Measurements from ENCODE around the gene GRK3. TPM values are rescaled to one million over a fixed set of nuclear protein-coding genes. Genes with fewer than 3 reads are reported as not detected.

Gene GRK3
- total RNA-seq, 2 donors from 2014 or later: 5.8 to 27.2 TPM

GRCh38 chr22:25638638-25639037 is 74.2 kb downstream of the GRK3 start:
- Mint-ChIP-seq H3K27ac (no peak overlapping the region), H3K4me3 (no peak overlapping the region), H3K36me3 (ENCODE audit: low read depth) (no peaks in the 10 kb centered on the region), H3K27me3 (peaks cover 26% of the 10 kb centered on the region), H3K4me1 (no peaks in the 10 kb centered on the region), H3K9me3 (peaks cover 5% of the 10 kb centered on the region)
- ATAC-seq (replicated peaks): no peak

DNA sequence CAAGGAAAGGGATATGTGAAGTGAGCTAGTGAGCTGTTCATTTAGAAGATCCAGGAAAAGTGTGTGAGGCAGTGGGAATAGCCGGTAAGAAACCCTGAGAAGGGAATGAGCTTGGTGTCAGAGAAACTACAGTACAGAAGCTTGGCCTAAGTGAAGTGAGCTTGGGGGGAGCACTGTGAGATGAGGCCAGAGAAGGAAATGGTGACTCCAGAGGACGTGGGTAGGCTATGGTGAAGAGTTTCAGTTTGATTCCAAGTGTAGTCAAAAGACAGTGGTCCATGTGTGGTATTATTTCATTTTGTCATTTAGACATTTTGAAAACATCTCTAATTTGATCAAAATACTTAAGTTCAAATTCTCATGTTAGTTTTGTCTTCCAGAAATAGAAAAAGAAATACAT is 77.2 kb downstream of the GRK3 start:
- Mint-ChIP-seq H3K27ac (no peak overlapping the region), H3K4me1 (no peaks in the 10 kb centered on the region), H3K27me3 (peaks cover 27% of the 10 kb centered on the region), H3K36me3 (ENCODE audit: low read depth) (no peaks in the 10 kb centered on the region), H3K4me3 (no peak overlapping the region), H3K9me3 (peaks cover 5% of the 10 kb centered on the region)
- ATAC-seq (replicated peaks): no peak

- Mint-ChIP-seq H3K4me3 (no peak overlapping the region), H3K36me3 (ENCODE audit: low read depth) (no peaks in the 10 kb centered on the region), H3K27me3 (peaks cover 26% of the 10 kb centered on the region), H3K4me1 (no peaks in the 10 kb centered on the region), H3K9me3 (peaks cover 5% of the 10 kb centered on the region), H3K27ac (no peak overlapping the region)
- no peak for ATAC-seq (replicated peaks)
These were observed 78.9 kb downstream of the GRK3 start for GRCh38 chr22:25643232-25644000.

DNA sequence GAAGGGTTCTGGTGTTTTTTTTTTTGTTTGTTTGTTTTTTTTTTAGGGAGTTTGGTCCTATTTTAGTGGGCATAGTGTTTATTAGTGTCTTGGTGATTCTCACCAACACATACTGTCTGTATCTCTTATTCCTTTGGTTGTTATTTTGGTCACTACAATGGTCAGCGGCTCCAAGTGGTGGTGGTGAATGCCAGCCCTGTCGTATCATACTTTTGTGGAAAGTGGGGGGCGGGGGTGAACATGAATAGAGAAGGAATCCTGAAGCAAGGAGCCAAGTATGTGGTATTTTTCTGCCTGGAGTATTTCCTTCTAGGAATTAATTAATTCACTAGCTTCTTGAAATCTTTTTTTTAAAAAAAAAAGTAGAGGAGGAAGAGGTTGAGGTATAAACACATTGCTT is 79.6 kb downstream of the GRK3 start:
- Mint-ChIP-seq H3K36me3 (ENCODE audit: low read depth) (no peaks in the 10 kb centered on the region), H3K4me3 (no peak overlapping the region), H3K4me1 (no peaks in the 10 kb centered on the region), H3K9me3 (peaks cover 5% of the 10 kb centered on the region), H3K27ac (no peak overlapping the region), H3K27me3 (peaks cover 26% of the 10 kb centered on the region)
- no peak for ATAC-seq (replicated peaks)

DNA sequence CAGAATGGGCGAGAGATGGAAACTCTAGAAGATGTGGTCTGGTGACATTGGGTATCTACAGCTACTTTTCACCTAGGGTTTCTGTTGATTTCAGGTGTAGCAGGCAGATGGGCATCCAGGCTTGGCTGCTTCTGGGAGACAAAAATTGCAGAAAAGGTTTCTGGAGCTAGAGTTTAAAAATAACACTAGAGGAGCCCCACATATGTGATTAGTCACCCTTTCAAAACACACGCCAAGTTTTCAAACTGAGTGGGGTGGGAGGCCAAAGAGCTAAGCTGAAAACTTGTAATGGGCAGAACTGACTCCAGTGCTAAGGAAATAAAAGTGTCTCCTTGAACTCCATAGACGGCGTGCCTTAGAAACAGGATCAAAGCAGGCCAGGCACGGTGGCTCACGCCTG is 80.8 kb downstream of the GRK3 start:
- Mint-ChIP-seq H3K4me3 (no peak overlapping the region), H3K4me1 (no peaks in the 10 kb centered on the region), H3K36me3 (ENCODE audit: low read depth) (no peaks in the 10 kb centered on the region), H3K27ac (no peak overlapping the region), H3K9me3 (peaks cover 5% of the 10 kb centered on the region), H3K27me3 (peaks cover 26% of the 10 kb centered on the region)
- no peak for ATAC-seq (replicated peaks)

DNA sequence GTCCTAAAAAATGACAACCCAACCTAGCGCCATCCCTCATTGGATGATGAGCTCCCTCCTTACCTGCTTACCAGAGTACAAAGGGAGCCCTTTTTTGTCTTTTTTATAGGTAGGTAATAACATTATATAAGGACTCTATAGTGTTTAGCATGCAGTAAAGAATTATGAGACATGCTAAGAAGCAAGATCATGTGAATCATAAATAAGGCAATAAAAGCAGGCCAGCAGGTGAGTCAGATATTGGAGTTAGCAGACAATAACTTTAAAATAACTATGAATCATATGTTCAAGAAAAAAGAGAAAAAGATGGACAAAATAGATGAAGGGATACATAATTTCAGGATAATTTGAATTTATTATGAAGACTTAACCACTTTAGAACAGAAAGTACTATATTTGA is 81.5 kb downstream of the GRK3 start:
- Mint-ChIP-seq H3K4me3 (no peak overlapping the region), H3K9me3 (peaks cover 5% of the 10 kb centered on the region), H3K27ac (no peak overlapping the region), H3K36me3 (ENCODE audit: low read depth) (no peaks in the 10 kb centered on the region), H3K4me1 (no peaks in the 10 kb centered on the region), H3K27me3 (peaks cover 26% of the 10 kb centered on the region)
- ATAC-seq (replicated peaks): no peak

DNA sequence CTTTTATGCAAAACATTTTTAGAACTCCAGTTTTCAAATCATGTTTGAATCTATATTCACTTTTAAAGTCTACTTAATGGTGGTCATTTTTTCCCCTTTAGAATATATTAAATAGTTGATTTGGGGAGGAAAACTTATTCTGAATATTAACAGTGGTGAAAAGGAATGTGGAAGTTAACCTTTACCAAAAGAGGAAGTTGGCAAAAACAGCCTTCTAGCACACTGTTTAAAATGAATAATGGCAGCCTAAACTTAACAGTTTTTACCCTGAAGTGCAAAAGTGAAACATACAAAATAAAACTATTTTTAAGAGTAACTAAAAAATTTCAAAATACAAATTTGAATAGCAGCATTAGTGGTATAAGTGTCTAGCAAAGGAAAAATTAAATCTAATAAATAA is 86.4 kb downstream of the GRK3 start:
- no peak for ATAC-seq (replicated peaks)
- no peak overlapping the region for H3K4me3 Mint-ChIP-seq
- no peak overlapping the region for H3K27ac Mint-ChIP-seq
- peaks cover 6% of the 10 kb centered on the region for H3K27me3 Mint-ChIP-seq
- no peaks in the 10 kb centered on the region for H3K9me3 Mint-ChIP-seq
- no peaks in the 10 kb centered on the region for H3K4me1 Mint-ChIP-seq
- H3K36me3 Mint-ChIP-seq (ENCODE audit: low read depth): no peaks in the 10 kb centered on the region

DNA sequence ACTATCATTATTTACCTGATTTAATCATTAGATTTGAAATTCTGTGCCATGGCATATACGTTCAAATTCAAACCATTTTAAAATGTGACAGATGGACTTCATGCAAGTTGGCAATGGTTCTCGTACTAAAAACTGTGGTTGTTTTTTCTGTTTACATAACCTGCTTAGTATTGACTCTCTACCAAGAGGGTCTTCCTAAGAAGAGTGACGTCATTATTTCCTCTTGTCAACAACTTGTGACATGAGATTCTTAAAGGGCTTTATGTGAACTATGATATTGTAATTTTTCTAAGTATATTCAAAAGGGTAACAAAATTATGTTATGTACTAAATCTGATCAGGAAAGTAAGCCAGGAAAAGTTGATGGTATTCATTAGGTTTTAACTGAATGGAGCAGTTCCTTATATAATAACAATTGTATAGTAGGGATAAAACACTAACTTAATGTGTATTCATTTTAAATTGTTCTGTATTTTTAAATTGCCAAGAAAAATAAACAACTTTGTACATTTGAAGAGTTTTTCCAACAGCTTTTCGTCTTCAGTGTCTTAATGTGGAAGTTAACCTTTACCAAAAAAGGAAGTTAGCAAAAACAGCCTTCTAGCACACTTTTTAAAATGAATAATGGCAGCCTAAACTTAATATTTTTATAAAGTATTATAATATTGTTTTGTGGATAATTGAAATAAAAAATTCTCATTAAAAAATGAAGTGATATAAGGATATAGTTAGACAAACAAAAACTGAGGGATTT is 87.0 kb downstream of the GRK3 start:
- Mint-ChIP-seq H3K9me3 (no peaks in the 10 kb centered on the region), H3K36me3 (ENCODE audit: low read depth) (no peaks in the 10 kb centered on the region)

DNA sequence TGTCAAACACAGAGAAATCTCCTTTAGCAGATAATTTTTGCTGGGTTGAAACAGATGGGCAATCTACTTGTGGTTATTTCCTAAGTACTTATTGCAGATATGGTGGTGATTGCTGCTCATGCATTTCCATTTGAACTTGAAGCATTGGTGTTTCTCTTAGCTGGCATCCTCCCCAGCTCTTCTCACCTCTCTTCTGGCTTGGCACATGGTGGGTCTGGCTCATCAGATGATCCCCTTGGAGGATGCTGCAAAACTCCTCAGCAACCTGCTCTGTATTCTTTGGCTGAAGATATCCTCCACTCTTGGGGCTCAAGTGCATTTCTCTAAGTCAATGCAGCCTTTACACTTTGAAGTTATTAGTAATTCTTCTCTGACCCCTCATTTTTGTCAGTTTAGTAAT is 90.2 kb downstream of the GRK3 start:
- ATAC-seq (replicated peaks): no peak
- Mint-ChIP-seq H3K27me3 (peaks cover 14% of the 10 kb centered on the region), H3K4me3 (no peak overlapping the region), H3K4me1 (no peaks in the 10 kb centered on the region), H3K36me3 (ENCODE audit: low read depth) (no peaks in the 10 kb centered on the region), H3K27ac (no peak overlapping the region), H3K9me3 (no peaks in the 10 kb centered on the region)

More for the DNA sequence above, 87.0 kb downstream of the GRK3 start:
- H3K4me3 Mint-ChIP-seq: no peak overlapping the region
- no peak for ATAC-seq (replicated peaks)
- no peaks in the 10 kb centered on the region for H3K4me1 Mint-ChIP-seq
- H3K27ac Mint-ChIP-seq: no peak overlapping the region
- H3K27me3 Mint-ChIP-seq: peaks cover 4% of the 10 kb centered on the region

DNA sequence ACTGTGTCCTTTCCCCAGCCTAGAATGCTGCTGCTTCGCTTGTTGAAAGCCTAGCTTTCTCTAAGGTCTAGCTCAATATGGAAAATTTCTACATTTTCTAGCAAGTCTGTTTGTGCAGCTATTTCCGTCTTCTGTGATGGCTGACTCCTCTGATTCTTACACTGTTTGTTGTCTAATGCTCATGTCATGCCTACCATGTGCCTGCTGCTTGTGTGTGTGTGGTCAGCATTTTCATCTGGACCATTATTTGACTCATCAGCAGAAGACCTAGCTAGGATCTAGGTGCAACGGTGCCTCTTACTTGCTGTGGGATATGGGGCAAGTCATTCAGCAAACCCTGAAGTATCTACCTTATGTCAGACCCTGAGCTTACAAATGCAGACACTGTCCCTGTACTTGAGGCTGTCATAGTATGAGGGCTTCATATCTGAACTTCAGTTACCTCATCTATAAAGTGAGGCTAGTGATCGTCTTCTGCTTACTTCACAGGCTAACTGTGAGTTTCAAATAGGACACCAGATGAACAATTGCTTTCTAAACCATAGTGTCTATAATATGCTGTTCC is 91.0 kb downstream of the GRK3 start:
- no peaks in the 10 kb centered on the region for H3K9me3 Mint-ChIP-seq
- ATAC-seq (replicated peaks): peak; percentile 24
- peaks cover 14% of the 10 kb centered on the region for H3K27me3 Mint-ChIP-seq
- no peak overlapping the region for H3K4me3 Mint-ChIP-seq
- H3K4me1 Mint-ChIP-seq: no peaks in the 10 kb centered on the region
- no peaks in the 10 kb centered on the region for H3K36me3 Mint-ChIP-seq (ENCODE audit: low read depth)
- no peak overlapping the region for H3K27ac Mint-ChIP-seq

DNA sequence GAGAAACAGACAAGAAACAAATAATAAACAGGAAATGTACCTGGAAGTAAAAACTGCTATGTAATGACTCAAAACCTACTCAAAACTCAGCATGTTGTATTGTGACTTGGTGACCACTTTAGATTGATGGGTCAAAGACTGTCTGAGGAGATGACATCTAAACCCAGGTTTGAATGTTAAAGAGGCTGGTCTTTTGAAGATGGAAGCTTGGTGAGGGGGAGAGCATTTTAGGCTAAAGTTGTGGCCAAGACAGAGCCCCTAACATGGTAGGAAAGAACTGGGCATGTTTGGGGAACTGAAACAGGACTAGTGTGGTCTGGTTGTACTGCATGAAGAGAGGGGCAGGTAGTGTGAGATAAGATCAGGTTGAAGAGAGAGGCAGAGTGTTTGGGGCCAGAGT is 92.2 kb downstream of the GRK3 start:
- Mint-ChIP-seq H3K4me3 (no peak overlapping the region), H3K27me3 (peaks cover 14% of the 10 kb centered on the region), H3K27ac (no peak overlapping the region), H3K36me3 (ENCODE audit: low read depth) (no peaks in the 10 kb centered on the region), H3K4me1 (no peaks in the 10 kb centered on the region), H3K9me3 (no peaks in the 10 kb centered on the region)
- ATAC-seq (replicated peaks): no peak

GRCh38 chr22:25658633-25659032 is 94.2 kb downstream of the GRK3 start:
- H3K4me3 Mint-ChIP-seq: no peak overlapping the region
- no peaks in the 10 kb centered on the region for H3K36me3 Mint-ChIP-seq (ENCODE audit: low read depth)
- H3K9me3 Mint-ChIP-seq: no peaks in the 10 kb centered on the region
- no peak overlapping the region for H3K27ac Mint-ChIP-seq
- H3K27me3 Mint-ChIP-seq: peaks cover 14% of the 10 kb centered on the region
- no peak for ATAC-seq (replicated peaks)
- H3K4me1 Mint-ChIP-seq: no peaks in the 10 kb centered on the region

GRCh38 chr22:25659413-25659812 is 94.9 kb downstream of the GRK3 start:
- peaks cover 14% of the 10 kb centered on the region for H3K27me3 Mint-ChIP-seq
- H3K36me3 Mint-ChIP-seq (ENCODE audit: low read depth): no peaks in the 10 kb centered on the region

DNA sequence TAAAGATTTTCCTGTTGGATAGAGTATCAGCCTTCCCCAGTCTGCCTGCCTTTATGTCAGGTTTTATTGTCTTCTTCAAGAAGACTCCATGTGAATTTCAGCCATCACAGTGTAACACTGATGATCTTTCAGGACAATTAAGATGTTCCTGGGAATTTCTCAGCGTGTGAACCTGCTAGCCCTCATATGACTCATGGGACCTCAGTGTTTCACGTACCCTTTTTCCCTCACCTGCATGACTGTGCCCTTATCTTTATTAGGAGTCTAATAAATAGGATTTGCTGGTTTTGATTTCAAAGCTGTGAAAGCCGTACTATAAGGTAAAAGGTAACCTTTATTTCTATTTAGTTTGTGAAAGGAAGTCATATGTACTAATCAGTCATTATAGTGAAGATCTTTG is 95.9 kb downstream of the GRK3 start:
- H3K4me1 Mint-ChIP-seq: no peaks in the 10 kb centered on the region

More at GRCh38 chr22:25659413-25659812, 94.9 kb downstream of the GRK3 start:
- ATAC-seq (replicated peaks): no peak
- no peaks in the 10 kb centered on the region for H3K9me3 Mint-ChIP-seq
- H3K4me3 Mint-ChIP-seq: no peak overlapping the region
- H3K27ac Mint-ChIP-seq: no peak overlapping the region
- H3K4me1 Mint-ChIP-seq: no peaks in the 10 kb centered on the region

DNA sequence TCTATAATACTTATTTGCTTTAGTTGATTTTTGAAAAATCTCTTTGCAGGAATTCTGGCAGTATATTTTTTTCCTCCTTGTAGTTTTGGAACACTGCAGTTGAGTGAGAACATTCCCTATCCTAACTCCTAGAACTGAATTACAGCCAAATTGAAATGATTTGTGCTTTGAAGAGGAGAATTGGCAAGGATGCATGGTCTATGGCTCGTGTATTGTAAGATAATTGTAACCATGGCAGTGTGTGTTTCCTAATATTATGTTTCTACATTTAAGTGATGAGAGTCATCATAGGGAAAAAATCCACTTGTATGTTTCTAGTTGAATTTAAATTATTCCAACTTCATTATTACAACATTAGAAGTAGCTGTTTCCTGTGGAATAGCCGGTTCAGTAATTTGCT is 96.6 kb downstream of the GRK3 start:
- H3K4me3 Mint-ChIP-seq: no peak overlapping the region
- no peak overlapping the region for H3K27ac Mint-ChIP-seq
- H3K27me3 Mint-ChIP-seq: peaks cover 14% of the 10 kb centered on the region
- no peaks in the 10 kb centered on the region for H3K9me3 Mint-ChIP-seq
- no peak for ATAC-seq (replicated peaks)
- H3K4me1 Mint-ChIP-seq: no peaks in the 10 kb centered on the region
- no peaks in the 10 kb centered on the region for H3K36me3 Mint-ChIP-seq (ENCODE audit: low read depth)

More for the DNA sequence above, 95.9 kb downstream of the GRK3 start:
- no peak overlapping the region for H3K27ac Mint-ChIP-seq
- no peak for ATAC-seq (replicated peaks)
- H3K27me3 Mint-ChIP-seq: peaks cover 14% of the 10 kb centered on the region
- no peaks in the 10 kb centered on the region for H3K9me3 Mint-ChIP-seq
- no peak overlapping the region for H3K4me3 Mint-ChIP-seq
- no peaks in the 10 kb centered on the region for H3K36me3 Mint-ChIP-seq (ENCODE audit: low read depth)
